ENCODE results near the gene CEP57L1. TPM values are rescaled to one million over a fixed set of nuclear protein-coding genes. Genes with fewer than 3 reads are reported as not detected.

CEP57L1 gene
- total RNA-seq, 1 experiment from 2014 or later = 29.4 TPM

DNA sequence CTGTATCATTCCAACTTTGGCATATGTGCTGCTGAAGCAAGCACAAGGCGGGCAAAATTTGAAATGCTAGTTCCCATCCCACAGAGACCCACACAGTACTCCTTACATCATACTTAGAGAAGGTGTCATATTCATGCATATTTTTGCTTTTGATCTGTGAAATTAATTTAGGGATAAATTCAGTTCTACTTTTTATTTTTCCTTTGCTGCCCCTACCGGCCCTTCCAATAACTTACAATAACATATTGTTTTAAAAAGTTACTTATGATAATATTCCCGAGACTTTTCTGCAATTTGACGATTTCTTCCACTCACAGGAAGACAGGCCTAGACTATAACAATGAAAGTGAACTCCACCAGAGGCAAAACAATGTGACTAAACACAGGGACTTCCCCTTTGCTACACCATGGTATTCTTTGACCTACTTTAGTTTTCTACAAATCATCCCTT lies 35.7 kb upstream of the CEP57L1 start:
- no peak overlapping the region for H3K4me3 ChIP-seq
- no peak overlapping the region for H3K27ac ChIP-seq
- DNase-seq = no peak

DNA sequence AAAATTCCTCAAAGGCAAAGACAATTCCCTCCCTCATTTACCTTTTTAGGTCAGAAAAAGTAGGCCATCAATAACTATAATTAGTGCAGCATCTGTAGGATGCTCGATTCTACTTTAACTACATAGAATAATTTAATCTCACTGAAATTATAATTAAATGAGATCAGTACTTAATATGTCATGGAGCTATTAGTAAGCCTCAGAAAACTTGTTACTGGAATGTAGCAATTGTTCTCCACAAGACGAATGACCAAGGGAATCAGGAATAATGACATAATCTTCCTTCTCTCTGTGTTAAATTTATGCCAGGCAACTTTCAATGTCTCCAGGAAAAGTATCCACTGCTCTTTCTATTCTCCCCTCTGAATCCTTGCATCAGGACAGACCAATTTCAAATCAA lies 34.7 kb upstream of the CEP57L1 start:
- H3K4me3 ChIP-seq = no peak overlapping the region
- no peak for DNase-seq
- H3K27me3 ChIP-seq = no peaks in the 10 kb centered on the region
- no peaks in the 10 kb centered on the region; the same call in 1 of the 2 replicates for H3K9me3 ChIP-seq (replicated peaks)
- H3K4me1 ChIP-seq = no peaks in the 10 kb centered on the region
- no peaks in the 10 kb centered on the region for H3K36me3 ChIP-seq
- H3K27ac ChIP-seq = no peak overlapping the region

More for the DNA sequence above, 35.7 kb upstream of the CEP57L1 start:
- Histone ChIP-seq H3K4me1 (no peaks in the 10 kb centered on the region), H3K9me3 (replicated peaks) (no peaks in the 10 kb centered on the region; the same call in 1 of the 2 replicates), H3K27me3 (no peaks in the 10 kb centered on the region), H3K36me3 (no peaks in the 10 kb centered on the region)

- Histone ChIP-seq H3K4me1 (no peaks in the 10 kb centered on the region), H3K4me3 (no peak overlapping the region), H3K27ac (no peak overlapping the region), H3K9me3 (replicated peaks) (no peaks in the 10 kb centered on the region; the same call in 1 of the 2 replicates), H3K27me3 (no peaks in the 10 kb centered on the region), H3K36me3 (no peaks in the 10 kb centered on the region)
- no peak for DNase-seq
Observed at GRCh38 chr6:109062216-109062615, 33.1 kb upstream of the CEP57L1 start.

- DNase-seq = no peak
- Histone ChIP-seq H3K9me3 (replicated peaks) (no peaks in the 10 kb centered on the region; the same call in 1 of the 2 replicates), H3K4me3 (no peak overlapping the region), H3K36me3 (no peaks in the 10 kb centered on the region), H3K27me3 (no peaks in the 10 kb centered on the region), H3K27ac (no peak overlapping the region), H3K4me1 (no peaks in the 10 kb centered on the region)
Observed at GRCh38 chr6:109062767-109063352, 32.4 kb upstream of the CEP57L1 start.

DNA sequence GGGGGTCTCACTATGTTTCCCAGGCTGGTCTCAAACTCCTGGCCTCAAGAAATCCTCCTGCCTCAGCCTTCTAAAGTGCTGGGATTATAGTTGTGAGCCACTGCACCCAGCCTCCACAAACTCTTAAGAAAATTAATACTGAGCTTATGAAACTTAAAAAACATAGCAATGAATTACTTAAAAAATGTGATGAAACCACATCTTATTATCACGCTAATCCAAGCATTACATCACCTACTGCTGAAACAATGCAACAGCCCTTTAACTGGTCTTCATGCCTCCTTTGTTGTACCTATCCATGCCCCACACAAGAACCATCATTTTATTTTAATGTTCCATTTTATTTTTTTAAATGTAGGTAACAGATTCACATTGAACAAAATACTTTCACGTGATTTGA lies 25.6 kb upstream of the CEP57L1 start:
- Histone ChIP-seq H3K27ac (no peak overlapping the region), H3K4me1 (no peaks in the 10 kb centered on the region; the same call in 1 of the 2 replicates), H3K4me3 (no peak overlapping the region), H3K27me3 (no peaks in the 10 kb centered on the region), H3K36me3 (no peaks in the 10 kb centered on the region), H3K9me3 (replicated peaks) (no peaks in the 10 kb centered on the region)
- DNase-seq = no peak

GRCh38 chr6:109071125-109071917 lies 24.0 kb upstream of the CEP57L1 start:
- DNase-seq = no peak
- Histone ChIP-seq H3K4me3 (no peak overlapping the region), H3K27ac (no peak overlapping the region)

GRCh38 chr6:109073344-109074132 lies 21.8 kb upstream of the CEP57L1 start:
- no peaks in the 10 kb centered on the region; the same call in 1 of the 2 replicates for H3K4me1 ChIP-seq
- no peaks in the 10 kb centered on the region for H3K9me3 ChIP-seq (replicated peaks)
- DNase-seq = peak; percentile 28 to 83
- no peak overlapping the region for H3K4me3 ChIP-seq
- no peak overlapping the region for H3K27ac ChIP-seq
- H3K27me3 ChIP-seq = no peaks in the 10 kb centered on the region
- H3K36me3 ChIP-seq = no peaks in the 10 kb centered on the region

More at GRCh38 chr6:109071125-109071917, 24.0 kb upstream of the CEP57L1 start:
- H3K9me3 ChIP-seq (replicated peaks) = no peaks in the 10 kb centered on the region
- no peaks in the 10 kb centered on the region for H3K36me3 ChIP-seq
- H3K4me1 ChIP-seq = no peaks in the 10 kb centered on the region; the same call in 1 of the 2 replicates
- no peaks in the 10 kb centered on the region for H3K27me3 ChIP-seq

DNA sequence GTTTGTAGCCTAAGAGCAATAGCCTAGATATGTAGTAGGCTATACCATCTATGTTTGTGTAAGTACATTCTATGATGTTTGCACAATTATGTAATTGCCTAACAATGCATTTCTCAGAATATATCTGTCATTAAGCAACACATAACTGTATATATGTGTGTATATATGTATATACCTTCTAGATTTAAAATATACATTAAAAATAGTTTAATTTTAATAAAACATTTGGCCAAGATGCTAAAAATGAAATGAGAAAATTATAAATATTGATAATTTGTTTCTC lies 21.2 kb upstream of the CEP57L1 start:
- Histone ChIP-seq H3K27me3 (no peaks in the 10 kb centered on the region), H3K4me3 (no peak overlapping the region), H3K27ac (no peak overlapping the region), H3K36me3 (no peaks in the 10 kb centered on the region), H3K9me3 (replicated peaks) (no peaks in the 10 kb centered on the region), H3K4me1 (no peaks in the 10 kb centered on the region; the same call in 1 of the 2 replicates)
- DNase-seq = no peak

GRCh38 chr6:109075934-109076333 lies 19.4 kb upstream of the CEP57L1 start:
- Histone ChIP-seq H3K4me3 (no peak overlapping the region), H3K36me3 (no peaks in the 10 kb centered on the region), H3K27ac (no peak overlapping the region), H3K27me3 (no peaks in the 10 kb centered on the region), H3K4me1 (no peaks in the 10 kb centered on the region; the same call in 1 of the 2 replicates), H3K9me3 (replicated peaks) (no peaks in the 10 kb centered on the region)
- DNase-seq = no peak

- Histone ChIP-seq H3K27me3 (no peaks in the 10 kb centered on the region), H3K4me1 (no peaks in the 10 kb centered on the region; the same call in 1 of the 2 replicates), H3K9me3 (replicated peaks) (no peaks in the 10 kb centered on the region), H3K36me3 (no peaks in the 10 kb centered on the region), H3K4me3 (no peak overlapping the region), H3K27ac (no peak overlapping the region)
- no peak for DNase-seq
Observed at GRCh38 chr6:109076377-109076776, 18.9 kb upstream of the CEP57L1 start.

GRCh38 chr6:109079981-109080380 lies 15.3 kb upstream of the CEP57L1 start:
- Histone ChIP-seq H3K9me3 (replicated peaks) (no peaks in the 10 kb centered on the region), H3K36me3 (peaks cover 5% of the 10 kb centered on the region; the same call in 1 of the 2 replicates), H3K27ac (no peak overlapping the region), H3K4me1 (no peaks in the 10 kb centered on the region), H3K27me3 (no peaks in the 10 kb centered on the region), H3K4me3 (no peak overlapping the region)
- DNase-seq = no peak

- no peaks in the 10 kb centered on the region for H3K9me3 ChIP-seq (replicated peaks)
- H3K36me3 ChIP-seq = peaks cover 5% of the 10 kb centered on the region; the same call in 1 of the 2 replicates
- no peaks in the 10 kb centered on the region for H3K27me3 ChIP-seq
- no peaks in the 10 kb centered on the region for H3K4me1 ChIP-seq
- H3K27ac ChIP-seq = no peak overlapping the region
- H3K4me3 ChIP-seq = no peak overlapping the region
- DNase-seq = no peak
Observed at GRCh38 chr6:109081026-109081425, 14.3 kb upstream of the CEP57L1 start.

DNA sequence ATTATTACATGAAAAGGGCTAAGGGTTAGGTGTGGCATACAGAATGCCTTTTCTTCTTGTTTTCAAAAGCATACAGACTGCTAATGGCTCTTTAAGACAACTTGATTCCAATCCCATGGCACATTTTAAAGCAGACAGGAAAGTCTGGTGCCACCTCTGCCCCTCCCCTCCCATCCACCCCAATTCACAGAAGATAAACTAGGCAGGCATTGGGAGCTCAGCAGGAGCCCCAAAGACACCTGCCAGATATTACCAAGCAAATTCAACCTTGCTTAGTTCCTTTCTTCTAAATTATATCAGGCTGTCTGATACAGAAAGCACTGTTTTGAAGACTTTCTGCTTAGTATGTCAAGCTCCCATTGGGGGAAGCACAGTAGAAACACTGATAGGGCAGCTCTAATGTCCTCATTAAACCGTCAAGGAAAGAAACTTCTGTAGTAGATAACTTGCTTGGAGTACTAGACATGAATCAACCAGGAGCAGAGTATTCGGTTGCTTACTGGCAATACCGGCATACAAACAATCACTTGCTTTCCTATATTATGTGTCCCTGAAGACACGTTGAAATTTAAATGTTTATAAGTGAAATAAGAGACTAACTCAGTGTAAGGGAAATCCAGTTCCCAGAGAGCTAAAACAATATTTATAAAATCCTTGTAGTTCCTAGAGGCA lies 13.7 kb upstream of the CEP57L1 start:
- H3K27ac ChIP-seq = no peak overlapping the region
- no peaks in the 10 kb centered on the region for H3K4me1 ChIP-seq
- no peaks in the 10 kb centered on the region for H3K9me3 ChIP-seq (replicated peaks)
- H3K27me3 ChIP-seq = no peaks in the 10 kb centered on the region
- H3K36me3 ChIP-seq = peaks cover 5% of the 10 kb centered on the region; the same call in 1 of the 2 replicates
- DNase-seq = no peak
- no peak overlapping the region for H3K4me3 ChIP-seq

- H3K4me3 ChIP-seq = no peak overlapping the region
- peaks cover 5% of the 10 kb centered on the region; the same call in 1 of the 2 replicates for H3K36me3 ChIP-seq
- H3K27ac ChIP-seq = no peak overlapping the region
- no peaks in the 10 kb centered on the region for H3K4me1 ChIP-seq
- no peaks in the 10 kb centered on the region for H3K9me3 ChIP-seq (replicated peaks)
- no peaks in the 10 kb centered on the region for H3K27me3 ChIP-seq
- DNase-seq = no peak
Observed at GRCh38 chr6:109082188-109082577, 13.1 kb upstream of the CEP57L1 start.

All from SJCRH30 (cell line).